Measurements from ENCODE around the gene ANKRD36C. TPM values are rescaled to one million over a fixed set of nuclear protein-coding genes. Genes with fewer than 3 reads are reported as not detected.
"Not testable (repeated sequence)": the region's sequence is repeated elsewhere in the genome, so short reads cannot be mapped to it uniquely, and the experiment has no call there.

The ANKRD36C gene
- total RNA-seq, 1 experiment from 2014 or later: 17.6 TPM

DNA sequence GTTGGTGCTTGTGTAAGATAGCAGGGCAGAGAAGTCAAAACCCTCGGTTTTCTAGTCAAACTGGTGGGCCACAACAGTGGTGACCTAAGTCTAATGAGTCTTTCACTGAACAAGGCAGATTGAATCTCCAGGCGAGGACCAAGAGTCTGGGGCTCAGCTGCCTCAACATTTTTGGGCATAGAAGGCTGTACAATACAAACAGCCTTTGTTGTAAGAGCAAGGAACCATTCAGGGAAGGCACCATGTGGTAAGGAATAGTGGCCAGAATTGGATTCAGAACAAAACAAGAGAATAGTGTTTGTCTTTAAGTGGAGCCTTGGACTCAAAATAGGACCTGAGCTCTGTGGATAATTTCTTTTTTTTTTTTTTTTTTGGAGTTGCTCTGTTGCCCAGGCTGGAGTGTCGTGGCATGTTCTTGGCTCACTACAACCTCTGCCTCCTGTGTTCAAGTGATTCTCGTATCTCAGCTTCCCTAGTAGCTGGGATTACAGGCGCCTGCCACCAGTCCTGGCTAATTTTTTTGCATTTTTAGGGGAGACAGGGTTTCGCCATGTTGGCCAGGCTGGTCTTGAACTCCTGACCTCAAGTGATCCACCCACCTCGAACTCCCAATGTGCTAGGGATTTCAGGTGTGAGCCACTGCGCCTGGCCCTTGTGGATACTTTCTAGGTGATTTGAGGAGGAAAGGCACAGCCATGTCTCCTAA is 20.6 kb upstream of the ANKRD36C start:
- H3K4me3 ChIP-seq (ENCODE audit: low read length); H4K20me1 ChIP-seq (ENCODE audit: low read length); intact Hi-C loops (cut with micrococcal nuclease); POLR2A ChIA-PET (ENCODE audit: unreplicated experiment); H3F3A ChIP-seq (ENCODE audit: low read length, unreplicated experiment); ATAC-seq; H2AFZ ChIP-seq (ENCODE audit: low read length); CTCF ChIA-PET; H3K9me2 ChIP-seq (replicated peaks; ENCODE audit: low read length); BruUV-seq (replicated peaks); H3K79me2 ChIP-seq (ENCODE audit: low read length); H3K9me3 ChIP-seq (ENCODE audit: low read length); H3K27me3 ChIP-seq (ENCODE audit: low read length); H3K9ac ChIP-seq (ENCODE audit: low read length); H3K27ac ChIP-seq (ENCODE audit: low read length); H3K4me2 ChIP-seq (ENCODE audit: low read length); H3K36me3 ChIP-seq (ENCODE audit: low read depth, low read length); DNase-seq: not testable (repeated sequence)
- peaks cover 11% of the 10 kb centered on the region for H3K4me1 ChIP-seq (ENCODE audit: insufficient read depth, low read length)

DNA sequence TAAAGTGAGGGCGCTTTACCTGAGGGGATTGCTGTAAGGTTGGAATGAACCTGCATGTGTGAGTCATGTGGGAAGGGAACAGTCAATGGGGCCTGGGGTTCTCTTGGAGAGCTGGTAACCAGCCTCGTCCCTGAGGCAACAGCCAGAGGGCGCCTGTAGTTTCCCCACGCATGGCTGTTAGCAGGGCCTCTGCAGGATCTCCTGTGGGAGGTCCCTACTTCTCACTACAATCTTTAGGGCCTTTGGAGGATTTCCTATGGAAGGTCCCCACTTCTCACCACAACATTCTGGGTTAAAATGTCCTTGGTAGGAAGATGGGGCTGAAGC is 19.5 kb upstream of the ANKRD36C start:
- H3K4me2 ChIP-seq (ENCODE audit: low read length); H3K4me1 ChIP-seq (ENCODE audit: insufficient read depth, low read length); H4K20me1 ChIP-seq (ENCODE audit: low read length); H3K9ac ChIP-seq (ENCODE audit: low read length); BruUV-seq (replicated peaks); H3K27me3 ChIP-seq (ENCODE audit: low read length); H3K36me3 ChIP-seq (ENCODE audit: low read depth, low read length); H3K9me3 ChIP-seq (ENCODE audit: low read length); H3K27ac ChIP-seq (ENCODE audit: low read length); intact Hi-C loops (cut with micrococcal nuclease); H3K79me2 ChIP-seq (ENCODE audit: low read length); H3F3A ChIP-seq (ENCODE audit: low read length, unreplicated experiment); H3K9me2 ChIP-seq (replicated peaks; ENCODE audit: low read length); H2AFZ ChIP-seq (ENCODE audit: low read length); CTCF ChIA-PET: not testable (repeated sequence)
- H3K4me3 ChIP-seq (ENCODE audit: low read length): peak overlapping the region; percentile 50; the same call in 1 of the 2 replicates
- ATAC-seq (peak; percentile 12), DNase-seq (peak; percentile 48)
- TF ChIP-seq, protein P1, sequence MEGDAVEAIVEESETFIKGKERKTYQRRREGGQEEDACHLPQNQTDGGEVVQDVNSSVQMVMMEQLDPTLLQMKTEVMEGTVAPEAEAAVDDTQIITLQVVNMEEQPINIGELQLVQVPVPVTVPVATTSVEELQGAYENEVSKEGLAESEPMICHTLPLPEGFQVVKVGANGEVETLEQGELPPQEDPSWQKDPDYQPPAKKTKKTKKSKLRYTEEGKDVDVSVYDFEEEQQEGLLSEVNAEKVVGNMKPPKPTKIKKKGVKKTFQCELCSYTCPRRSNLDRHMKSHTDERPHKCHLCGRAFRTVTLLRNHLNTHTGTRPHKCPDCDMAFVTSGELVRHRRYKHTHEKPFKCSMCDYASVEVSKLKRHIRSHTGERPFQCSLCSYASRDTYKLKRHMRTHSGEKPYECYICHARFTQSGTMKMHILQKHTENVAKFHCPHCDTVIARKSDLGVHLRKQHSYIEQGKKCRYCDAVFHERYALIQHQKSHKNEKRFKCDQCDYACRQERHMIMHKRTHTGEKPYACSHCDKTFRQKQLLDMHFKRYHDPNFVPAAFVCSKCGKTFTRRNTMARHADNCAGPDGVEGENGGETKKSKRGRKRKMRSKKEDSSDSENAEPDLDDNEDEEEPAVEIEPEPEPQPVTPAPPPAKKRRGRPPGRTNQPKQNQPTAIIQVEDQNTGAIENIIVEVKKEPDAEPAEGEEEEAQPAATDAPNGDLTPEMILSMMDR (conservative IDR thresholded peaks at IDR 0.05; ENCODE audit: low read depth, low read length): peak; percentile 23; the same call in 1 of the 2 replicates
- POLR2A ChIA-PET (ENCODE audit: unreplicated experiment): interaction anchor here (0.7 kb wide), 1 partner anchor 119 kb away, joined by 3 read pairs; no protein-coding TSS in a partner anchor

DNA sequence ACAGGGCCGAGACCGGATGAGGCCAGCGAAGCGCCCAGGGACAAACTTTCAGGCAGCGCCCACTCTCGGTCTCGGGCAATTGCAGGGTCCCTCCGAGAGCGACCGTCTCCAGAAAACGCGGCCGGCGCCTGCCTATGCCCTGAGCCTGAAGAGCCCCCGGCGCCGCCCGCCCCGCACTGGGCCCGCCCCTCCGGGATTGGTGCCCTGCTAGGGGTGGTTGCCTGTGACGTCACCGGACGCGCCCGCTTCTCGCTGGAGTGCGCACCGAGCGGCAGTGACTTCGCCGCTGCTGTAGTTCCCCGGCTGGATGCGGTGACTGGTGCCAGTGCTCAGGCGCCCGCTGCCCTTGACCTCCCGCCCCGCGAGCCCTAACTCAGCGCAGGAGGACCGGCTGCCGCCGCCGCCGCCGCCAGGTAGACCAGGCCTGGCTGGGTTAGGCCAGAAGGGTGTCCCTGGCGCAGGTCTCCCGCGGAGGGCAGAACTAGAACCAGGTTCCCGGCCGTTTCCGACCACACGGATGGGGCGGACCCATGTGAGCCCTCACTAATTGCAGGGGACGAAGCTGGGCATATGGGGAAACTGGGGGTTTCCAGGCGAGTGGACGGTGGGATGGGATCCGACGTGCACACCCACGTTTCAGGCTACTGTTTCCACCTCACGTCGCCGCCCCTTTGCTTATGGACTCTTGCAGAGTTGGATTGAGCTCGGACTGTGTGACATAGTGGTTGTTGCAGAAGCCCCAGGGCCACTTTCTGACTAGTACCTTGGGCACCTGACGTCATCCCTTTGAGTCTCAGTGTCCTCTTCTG is 18.9 kb upstream of the ANKRD36C start:
- H3K27me3 ChIP-seq (ENCODE audit: low read length); H3K79me2 ChIP-seq (ENCODE audit: low read length); H3K9me3 ChIP-seq (ENCODE audit: low read length); CTCF ChIA-PET; intact Hi-C loops (cut with micrococcal nuclease); H4K20me1 ChIP-seq (ENCODE audit: low read length); POLR2A ChIA-PET (ENCODE audit: unreplicated experiment); H3K9me2 ChIP-seq (replicated peaks; ENCODE audit: low read length); H3K36me3 ChIP-seq (ENCODE audit: low read depth, low read length); H3F3A ChIP-seq (ENCODE audit: low read length, unreplicated experiment); H3K4me1 ChIP-seq (ENCODE audit: insufficient read depth, low read length); BruUV-seq (replicated peaks): not testable (repeated sequence)
- Histone ChIP-seq H3K4me3 (ENCODE audit: low read length) (peak overlapping the region; percentile 63), H3K9ac (ENCODE audit: low read length) (peak overlapping the region; percentile 58), H3K27ac (ENCODE audit: low read length) (0 out of 2 replicates have a peak overlapping the region, but pooled peaks have one; percentile 29), H3K4me2 (ENCODE audit: low read length) (peak overlapping the region; percentile 77), H2AFZ (ENCODE audit: low read length) (peak overlapping the region; percentile 75; the same call in 1 of the 2 replicates)
- ATAC-seq (peak; percentile 99), DNase-seq (peak; percentile 89)

DNA sequence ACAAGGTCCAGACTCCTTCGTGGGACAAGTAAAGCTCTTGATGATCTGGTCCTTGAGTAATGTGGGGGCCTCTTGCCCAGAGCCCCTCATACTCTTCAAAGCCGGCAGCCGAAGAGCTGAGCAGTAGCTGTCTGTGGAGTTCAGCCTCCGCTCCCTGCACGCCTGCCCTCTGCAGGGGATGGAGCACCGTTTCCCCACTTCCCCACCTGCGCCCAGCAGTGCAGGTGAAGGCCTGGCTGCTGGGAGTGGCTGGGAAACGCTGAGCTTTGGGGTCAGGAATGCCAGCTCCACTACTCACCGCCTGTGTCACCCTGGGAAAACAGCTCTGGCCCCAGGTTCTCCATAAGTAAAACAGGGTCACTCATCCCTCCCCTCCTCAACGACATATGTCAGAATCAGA is 18.2 kb upstream of the ANKRD36C start:
- TSS peak; percentile 91 for BruUV-seq (replicated peaks)
- intact Hi-C loops (cut with micrococcal nuclease): not testable (repeated sequence)

DNA sequence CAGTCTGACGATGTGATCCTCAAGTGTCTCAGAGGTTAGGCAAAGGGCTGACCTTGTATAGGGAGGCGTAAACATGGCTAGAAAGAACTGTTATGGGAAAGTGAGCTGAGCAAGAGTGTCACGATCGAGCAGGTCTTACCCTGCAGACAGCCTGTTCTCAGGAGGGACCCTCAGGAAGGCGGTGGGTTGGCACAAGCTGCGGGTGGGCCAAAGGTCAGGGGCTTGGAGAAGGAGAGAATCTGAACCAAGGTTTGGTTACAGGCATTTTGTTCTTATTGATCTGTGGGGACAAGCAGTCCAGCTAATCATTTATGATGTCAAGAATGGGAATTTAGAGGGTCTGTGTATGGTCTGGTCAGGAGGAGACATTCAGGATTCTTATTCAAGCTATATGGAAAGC is 16.4 kb upstream of the ANKRD36C start:
- H3K9me2 ChIP-seq (replicated peaks; ENCODE audit: low read length); H3K36me3 ChIP-seq (ENCODE audit: low read depth, low read length); POLR2A ChIA-PET (ENCODE audit: unreplicated experiment); BruUV-seq (replicated peaks); H3K9ac ChIP-seq (ENCODE audit: low read length); H3F3A ChIP-seq (ENCODE audit: low read length, unreplicated experiment); H3K4me2 ChIP-seq (ENCODE audit: low read length); DNase-seq; H3K79me2 ChIP-seq (ENCODE audit: low read length); intact Hi-C loops (cut with micrococcal nuclease); H3K27ac ChIP-seq (ENCODE audit: low read length); H3K9me3 ChIP-seq (ENCODE audit: low read length); H2AFZ ChIP-seq (ENCODE audit: low read length); H3K4me1 ChIP-seq (ENCODE audit: insufficient read depth, low read length); H4K20me1 ChIP-seq (ENCODE audit: low read length); H3K4me3 ChIP-seq (ENCODE audit: low read length); ATAC-seq; CTCF ChIA-PET; H3K27me3 ChIP-seq (ENCODE audit: low read length): not testable (repeated sequence)

More for the DNA sequence above, 18.2 kb upstream of the ANKRD36C start:
- H4K20me1 ChIP-seq (ENCODE audit: low read length); H3K79me2 ChIP-seq (ENCODE audit: low read length); POLR2A ChIA-PET (ENCODE audit: unreplicated experiment); H3K9me2 ChIP-seq (replicated peaks; ENCODE audit: low read length); H3K9me3 ChIP-seq (ENCODE audit: low read length); H3K27me3 ChIP-seq (ENCODE audit: low read length); H3K4me1 ChIP-seq (ENCODE audit: insufficient read depth, low read length); CTCF ChIA-PET; H3K36me3 ChIP-seq (ENCODE audit: low read depth, low read length); H3F3A ChIP-seq (ENCODE audit: low read length, unreplicated experiment): not testable (repeated sequence)
- H3K27ac ChIP-seq (ENCODE audit: low read length): 0 out of 2 replicates have a peak overlapping the region, but pooled peaks have one; percentile 29
- DNase-seq (peak; percentile 46), ATAC-seq (peak; percentile 58)
- peak overlapping the region; percentile 58 for H3K9ac ChIP-seq (ENCODE audit: low read length)
- peak overlapping the region; percentile 77 for H3K4me2 ChIP-seq (ENCODE audit: low read length)
- H3K4me3 ChIP-seq (ENCODE audit: low read length): peak overlapping the region; percentile 63
- peak overlapping the region; percentile 75; the same call in 1 of the 2 replicates for H2AFZ ChIP-seq (ENCODE audit: low read length)

DNA sequence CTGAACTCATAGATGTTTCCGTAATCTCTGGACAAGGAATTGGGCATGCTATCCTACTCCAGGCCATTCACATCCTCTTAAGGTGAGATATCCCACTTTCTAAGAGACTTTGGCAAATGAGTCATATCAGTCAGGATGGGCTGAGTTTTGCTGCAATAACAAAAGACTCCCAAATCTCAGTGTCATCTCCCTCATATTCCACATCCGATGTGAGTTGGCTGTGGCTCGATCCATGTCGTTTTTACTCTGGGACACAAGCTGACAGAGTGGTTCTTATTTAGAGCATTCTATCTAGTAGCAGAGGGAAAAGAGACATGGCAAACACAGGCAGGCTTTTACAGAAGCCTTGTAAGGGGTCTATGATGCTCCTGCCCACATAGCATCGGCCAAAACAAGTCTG is 14.6 kb upstream of the ANKRD36C start:
- CTCF ChIA-PET; H3K9ac ChIP-seq (ENCODE audit: low read length); H3K9me2 ChIP-seq (replicated peaks; ENCODE audit: low read length); H3K27me3 ChIP-seq (ENCODE audit: low read length); H3K27ac ChIP-seq (ENCODE audit: low read length); H2AFZ ChIP-seq (ENCODE audit: low read length); H3F3A ChIP-seq (ENCODE audit: low read length, unreplicated experiment); H3K79me2 ChIP-seq (ENCODE audit: low read length); H3K4me2 ChIP-seq (ENCODE audit: low read length); H4K20me1 ChIP-seq (ENCODE audit: low read length); BruUV-seq (replicated peaks); intact Hi-C loops (cut with micrococcal nuclease); H3K4me3 ChIP-seq (ENCODE audit: low read length); H3K9me3 ChIP-seq (ENCODE audit: low read length); H3K4me1 ChIP-seq (ENCODE audit: insufficient read depth, low read length); H3K36me3 ChIP-seq (ENCODE audit: low read depth, low read length); ATAC-seq; DNase-seq: not testable (repeated sequence)
- POLR2A ChIA-PET (ENCODE audit: unreplicated experiment): interaction anchor here (0.7 kb wide), 1 partner anchor 244 kb away, joined by 3 read pairs; no protein-coding TSS in a partner anchor
